Transverse colon (tissue), 4 donors: Measurements from ENCODE around the gene PTPN4. TPM values are rescaled to one million over a fixed set of nuclear protein-coding genes. Genes with fewer than 3 reads are reported as not detected.

Experiments
- DNase-seq: peaks from one replicate; pipeline ENCODE4 v3.0.0-alpha.2; 2019
- H3K27ac ChIP-seq, 4 donors: fragments of 200-600 bp; sonication (generic); 2 replicates each; pipeline ENCODE4 v1.5.1; 2016 to 2018; ENCODE audit warnings: inconsistent platforms in 4 of 4
- H3K27me3 ChIP-seq: fragments of 200-600 bp; sonication (generic); 2 replicates; pipeline ENCODE4 v1.5.1; 2017; ENCODE audit warnings: inconsistent platforms
- H3K36me3 ChIP-seq, 4 donors: fragments of 200-600 bp; sonication (generic); 2 replicates each; pipeline ENCODE4 v1.5.1; 2017 to 2019; ENCODE audit warnings: inconsistent platforms in 4 of 4
- H3K4me1 ChIP-seq, 4 donors: fragments of 200-600 bp; sonication (generic); 2 replicates each; pipeline ENCODE4 v1.5.1; 2017 to 2020; ENCODE audit warnings: inconsistent platforms in 4 of 4
- H3K4me3 ChIP-seq, 4 donors: fragments of 200-600 bp; sonication (generic); 1 replicate in 1 of 4; 2 replicates in 3 of 4; pipeline versions ENCODE4 v1.5.1 to v1.6.1; 2017 to 2019; ENCODE audit warnings: inconsistent platforms in 4 of 4
- H3K9me3 ChIP-seq, 2 donors: fragments of 200-600 bp; sonication (generic); 2 replicates each; pipeline ENCODE4 v1.5.1; 2017 to 2019; ENCODE audit warnings: inconsistent platforms in 2 of 2
- EP300 ChIP-seq: sonication (generic); formaldehyde crosslinking; IDR thresholded peaks from one replicate; pipeline ENCODE4 v1.6.1; 2017; ENCODE audit warnings: antibody characterized with exemption, low read depth
- POLR2A ChIP-seq: fragments of 450-650 bp; IDR thresholded peaks from one replicate; pipeline ENCODE4 v1.6.1; 2016; ENCODE audit warnings: antibody characterized with exemption, mild to moderate bottlenecking, moderate library complexity
- POLR2AphosphoS5 ChIP-seq, 3 donors: sonication (generic); formaldehyde crosslinking; IDR thresholded peaks; one replicate each; pipeline ENCODE4 v1.6.1; 2016; ENCODE audit warnings: antibody characterized with exemption in 3 of 3
- WGBS, 2 donors: methylation state at CpG; one replicate each; pipeline ENCODE4 v1.1.5; 2018; ENCODE audit warnings: low coverage in 1 of 2; 5-methylcytosine and 5-hydroxymethylcytosine counted together
- in situ Hi-C, 4 donors: fragments of 200-750 bp; cut with MboI; loops; one replicate each; pipeline versions ENCODE4 v1.15.0 to v1.15.1; 2017; ENCODE audit warnings: low sequenced_read_pairs in 3 of 4, low pct_ligation_motif_present in 1 of 4, low pct_unique_long_range_greater_than_20kb in 1 of 4
- intact Hi-C: fragments of 100-400 bp; cut with DNase I; formaldehyde crosslinking; loops from one replicate; pipeline ENCODE4 v1.15.1; 2023; ENCODE audit warnings: low total_unique reads
- total RNA-seq, 4 donors: library from RNA; depleted of rRNA; stranded (reverse); fragments of >200 nt; gene quantifications; one replicate each; pipeline ENCODE4 v1.1.0, GENCODE V29; 2016
- TF ChIP-seq, protein P1 (sequence below), 5 experiments: fragments of 200-600 bp in 3 of 5; fragments of 450-650 bp in 2 of 5; sonication (generic) in 3 of 5; IDR thresholded peaks; 1 replicate in 2 of 5; 2 replicates in 3 of 5; pipeline ENCODE4 v1.5.1; 2016 to 2017; ENCODE audit warnings: antibody characterized with exemption in 5 of 5, inconsistent platforms in 3 of 5, mild to moderate bottlenecking in 2 of 5, moderate library complexity in 1 of 5

The PTPN4 gene
- total RNA-seq, 4 donors from 2014 or later: 18.7 to 46.6 (median 25.8) TPM

DNA sequence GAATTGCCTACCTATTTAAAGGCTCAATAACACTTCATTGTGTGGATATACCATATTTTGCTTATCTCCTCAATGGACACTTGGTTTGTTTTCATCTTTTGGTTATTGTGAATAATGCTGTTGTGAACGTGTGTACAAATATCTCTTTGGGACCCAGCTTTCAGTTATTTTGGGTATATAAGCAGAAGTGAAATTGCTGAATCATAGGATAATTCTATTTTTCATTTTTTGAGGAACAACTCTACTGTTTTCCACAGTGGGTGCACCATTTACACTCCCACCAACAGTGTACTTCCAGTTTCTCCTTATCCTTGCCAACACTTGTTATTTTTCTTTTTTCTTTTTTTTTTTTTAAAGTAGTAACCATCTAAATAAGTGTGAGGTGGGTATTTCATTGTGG lies 29.0 kb downstream of the PTPN4 start:
- 86 to 100% methylated on average over 1 of the region's 1 CpG for WGBS, 2 donors
- intact Hi-C loops (no loop called here), in situ Hi-C loops (no loop called here)
- TF ChIP-seq EP300: no peak
- TF ChIP-seq POLR2AphosphoS5 (IDR thresholded peaks at IDR 0.05): no peak
- TF ChIP-seq POLR2A: no peak
- TF ChIP-seq, protein P1, sequence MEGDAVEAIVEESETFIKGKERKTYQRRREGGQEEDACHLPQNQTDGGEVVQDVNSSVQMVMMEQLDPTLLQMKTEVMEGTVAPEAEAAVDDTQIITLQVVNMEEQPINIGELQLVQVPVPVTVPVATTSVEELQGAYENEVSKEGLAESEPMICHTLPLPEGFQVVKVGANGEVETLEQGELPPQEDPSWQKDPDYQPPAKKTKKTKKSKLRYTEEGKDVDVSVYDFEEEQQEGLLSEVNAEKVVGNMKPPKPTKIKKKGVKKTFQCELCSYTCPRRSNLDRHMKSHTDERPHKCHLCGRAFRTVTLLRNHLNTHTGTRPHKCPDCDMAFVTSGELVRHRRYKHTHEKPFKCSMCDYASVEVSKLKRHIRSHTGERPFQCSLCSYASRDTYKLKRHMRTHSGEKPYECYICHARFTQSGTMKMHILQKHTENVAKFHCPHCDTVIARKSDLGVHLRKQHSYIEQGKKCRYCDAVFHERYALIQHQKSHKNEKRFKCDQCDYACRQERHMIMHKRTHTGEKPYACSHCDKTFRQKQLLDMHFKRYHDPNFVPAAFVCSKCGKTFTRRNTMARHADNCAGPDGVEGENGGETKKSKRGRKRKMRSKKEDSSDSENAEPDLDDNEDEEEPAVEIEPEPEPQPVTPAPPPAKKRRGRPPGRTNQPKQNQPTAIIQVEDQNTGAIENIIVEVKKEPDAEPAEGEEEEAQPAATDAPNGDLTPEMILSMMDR (IDR thresholded peaks at IDR 0.05): no peak
- H3K36me3 ChIP-seq: no peaks in the 10 kb centered on the region
- no peaks in the 10 kb centered on the region for H3K4me1 ChIP-seq
- H3K9me3 ChIP-seq: peaks cover 17 to 26% of the 10 kb centered on the region in 2 donors
- no peak overlapping the region for H3K4me3 ChIP-seq
- H3K27me3 ChIP-seq: no peaks in the 10 kb centered on the region
- DNase-seq: no peak
- H3K27ac ChIP-seq: no peak overlapping the region

DNA sequence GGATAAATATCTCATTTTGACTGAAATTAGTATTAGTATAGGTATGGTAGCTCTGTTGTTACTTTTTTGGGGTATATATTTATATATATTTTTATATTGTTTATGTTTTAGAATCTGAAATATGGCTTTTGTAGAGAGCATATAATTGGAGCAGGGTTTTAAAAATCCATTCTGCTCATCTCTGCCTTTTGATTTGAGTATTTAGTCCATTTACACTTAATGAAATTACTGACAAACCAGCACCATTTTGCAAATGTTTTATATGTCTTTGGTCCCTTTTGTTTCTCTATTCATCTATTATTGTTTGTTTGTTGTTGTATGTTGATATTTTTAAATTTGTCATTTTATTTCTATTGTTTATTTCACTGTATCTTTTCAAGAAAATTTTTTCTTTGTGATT lies 30.7 kb downstream of the PTPN4 start:
- no peak for DNase-seq
- intact Hi-C loops: no loop called here
- H3K4me3 ChIP-seq: no peak overlapping the region
- in situ Hi-C loops: no loop called here
- no peak overlapping the region for H3K27ac ChIP-seq
- H3K4me1 ChIP-seq: no peaks in the 10 kb centered on the region
- no peaks in the 10 kb centered on the region for H3K36me3 ChIP-seq
- TF ChIP-seq EP300: no peak
- no peak for TF ChIP-seq POLR2A
- TF ChIP-seq, protein P1 (IDR thresholded peaks at IDR 0.05): no peak
- TF ChIP-seq POLR2AphosphoS5 (IDR thresholded peaks at IDR 0.05): no peak
- no peaks in the 10 kb centered on the region for H3K27me3 ChIP-seq
- peaks cover 17 to 26% of the 10 kb centered on the region in 2 donors for H3K9me3 ChIP-seq

DNA sequence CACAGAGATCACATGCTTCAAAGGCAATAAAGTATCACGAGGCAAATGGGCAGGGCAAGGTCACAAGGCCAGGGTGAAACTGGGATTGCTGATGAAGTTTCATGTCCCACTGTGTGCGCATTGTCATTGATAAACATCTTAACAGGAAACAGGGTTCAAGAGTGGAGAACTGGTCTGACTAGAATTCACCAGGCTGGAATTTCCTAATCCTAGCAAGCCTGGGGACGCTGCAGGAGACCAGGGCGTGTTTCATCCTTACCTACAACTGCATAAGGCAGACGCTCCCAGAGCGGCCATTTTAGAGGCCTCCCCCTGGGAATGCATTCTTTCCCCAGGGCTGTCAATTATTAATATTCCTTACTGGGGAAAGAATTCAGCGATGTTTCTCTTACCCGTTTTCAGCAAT lies 33.2 kb downstream of the PTPN4 start:
- TF ChIP-seq, protein P1 (IDR thresholded peaks at IDR 0.05): no peak
- no peak for TF ChIP-seq EP300
- TF ChIP-seq POLR2A: no peak
- intact Hi-C loops: no loop called here
- in situ Hi-C loops: no loop called here
- Histone ChIP-seq H3K9me3 (peaks cover 17 to 26% of the 10 kb centered on the region in 2 donors), H3K27me3 (no peaks in the 10 kb centered on the region), H3K4me3 (no peak overlapping the region), H3K27ac (no peak overlapping the region), H3K4me1 (no peaks in the 10 kb centered on the region), H3K36me3 (no peaks in the 10 kb centered on the region)
- DNase-seq: no peak
- WGBS, 2 donors: 84 to 92% methylated on average over 3 to 8 of the region's 8 CpGs

DNA sequence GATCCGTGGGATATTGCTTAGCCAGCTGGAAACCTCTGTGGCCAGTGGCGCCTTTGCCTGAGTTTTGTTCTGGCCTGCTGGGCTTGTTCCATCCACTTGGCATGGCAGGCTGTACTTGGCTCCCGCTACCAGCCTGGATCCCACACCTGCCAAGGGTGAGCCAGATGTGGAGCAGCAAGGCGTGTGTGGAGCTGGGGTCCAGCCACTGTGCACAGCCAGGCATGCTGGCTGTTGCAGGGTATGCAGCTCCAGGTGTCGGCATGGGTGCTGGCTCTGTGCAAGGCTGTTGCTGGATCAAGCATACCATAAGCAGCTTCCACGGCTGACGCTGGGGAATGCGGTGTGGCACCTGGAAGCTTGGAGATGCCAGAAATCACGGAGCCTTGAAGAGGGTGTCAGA lies 34.5 kb downstream of the PTPN4 start:
- H3K4me1 ChIP-seq: no peaks in the 10 kb centered on the region
- no peak overlapping the region for H3K27ac ChIP-seq
- intact Hi-C loops: no loop called here
- in situ Hi-C loops: no loop called here
- 90% methylated on average over 9 of the region's 9 CpGs; no CpG with 5 or more reads in 1 of the 2 donors for WGBS, 2 donors
- no peak overlapping the region for H3K4me3 ChIP-seq
- H3K27me3 ChIP-seq: no peaks in the 10 kb centered on the region
- no peak for TF ChIP-seq POLR2A
- no peak for TF ChIP-seq EP300
- no peak for TF ChIP-seq POLR2AphosphoS5 (IDR thresholded peaks at IDR 0.05)
- TF ChIP-seq, protein P1 (IDR thresholded peaks at IDR 0.05): no peak
- no peaks in the 10 kb centered on the region for H3K36me3 ChIP-seq
- H3K9me3 ChIP-seq: peaks cover 17 to 26% of the 10 kb centered on the region in 2 donors
- no peak for DNase-seq
